Astrocyte (in vitro differentiated cells and primary cell): ENCODE measurements around the gene OPALIN.

Experiments
- CTCF ChIP-seq: IDR thresholded peaks from 2 replicates; pipeline ENCODE4 v1.5.1; 2011; ENCODE audit warnings: low read depth, mild to moderate bottlenecking, inconsistent platforms, low read length, moderate library complexity; ENCODE audit not compliant: insufficient read depth
- EZH2 ChIP-seq: IDR thresholded peaks from 2 replicates; pipeline ENCODE4 v1.6.1; 2012; ENCODE audit warnings: mild to moderate bottlenecking, low read length, inconsistent platforms; ENCODE audit not compliant: insufficient read depth

GRCh38 chr10:96407560-96408069 lies 48.8 kb upstream of the OPALIN start:
- no peak for TF ChIP-seq CTCF
- no peak for TF ChIP-seq EZH2
